SKM-1 treated with dmso at 0.1 percent for 144 hours (cell line): ENCODE measurements around the gene NENF.
"Not testable (repeated sequence)": the region's sequence is repeated elsewhere in the genome, so short reads cannot be mapped to it uniquely, and the experiment has no call there.

ENCODE experiments used
- DNase-seq: peaks from one replicate; lab custom pipeline; 2025; ENCODE audit not compliant: unreplicated experiment; lab: John Stamatoyannopoulos, UW

The NENF gene

DNA sequence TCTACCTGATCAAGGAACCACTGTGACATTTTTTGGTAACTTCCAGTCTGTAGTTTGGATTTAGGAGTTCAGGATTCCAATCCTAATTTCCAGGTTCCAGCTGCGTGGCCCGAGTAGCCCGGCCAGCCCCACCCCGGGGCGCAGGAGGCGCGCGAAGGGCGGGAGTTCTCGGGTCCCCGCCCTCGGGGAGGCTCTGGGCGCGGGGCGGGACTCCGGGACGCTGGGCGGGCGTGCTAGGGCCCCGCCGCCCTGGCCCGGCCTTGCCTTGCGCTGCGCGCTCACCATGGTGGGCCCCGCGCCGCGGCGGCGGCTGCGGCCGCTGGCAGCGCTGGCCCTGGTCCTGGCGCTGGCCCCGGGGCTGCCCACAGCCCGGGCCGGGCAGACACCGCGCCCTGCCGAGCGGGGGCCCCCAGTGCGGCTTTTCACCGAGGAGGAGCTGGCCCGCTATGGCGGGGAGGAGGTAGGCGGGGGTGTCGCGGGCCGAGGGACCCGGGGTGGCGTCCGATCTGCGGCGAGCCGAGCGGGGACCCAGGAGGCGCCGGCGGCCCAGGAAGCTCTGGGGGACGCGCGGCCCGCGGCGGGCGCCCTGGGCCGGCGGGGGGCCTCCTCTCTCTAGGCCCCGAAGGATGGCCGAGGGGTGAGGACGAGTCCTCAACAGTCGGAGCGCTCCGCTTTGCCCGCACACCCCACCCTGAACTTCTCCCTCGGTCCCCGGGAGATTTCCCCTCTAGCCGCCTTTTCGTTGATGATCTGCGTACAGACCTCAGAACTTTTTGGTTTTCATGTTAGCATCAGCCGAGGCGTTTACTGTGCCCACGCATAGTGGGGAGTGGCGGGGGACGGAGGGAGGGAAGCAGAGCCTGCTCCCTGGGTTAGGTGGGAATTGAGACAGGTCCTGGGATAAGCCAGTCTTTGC is at the start of gene NENF:
NENF (plus strand) TSS at position 260 of the 916 bp plus-strand sequence; CDS start at position 284, 24 bp downstream.
- peak; percentile 85 for DNase-seq

DNA sequence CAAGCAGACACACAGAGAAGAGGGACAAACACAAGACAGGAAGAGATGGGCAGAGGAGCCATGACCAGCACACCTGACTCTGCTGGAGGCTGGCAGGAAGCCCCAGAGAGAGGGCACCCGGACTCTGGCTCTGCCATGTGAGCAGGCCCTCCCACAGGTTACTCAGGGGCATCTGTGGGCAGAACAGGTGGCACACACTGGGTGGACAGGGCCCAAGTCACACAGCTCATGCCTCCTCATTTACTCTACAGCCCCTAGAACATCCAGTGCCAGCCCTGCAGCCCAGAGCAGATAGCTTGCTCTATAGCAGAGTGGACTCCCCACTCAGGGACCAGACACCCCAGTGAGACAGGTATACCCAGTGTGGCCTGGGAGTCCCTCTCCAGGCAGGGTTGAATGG is 46.7 kb upstream of the NENF start:
- DNase-seq = no peak

DNA sequence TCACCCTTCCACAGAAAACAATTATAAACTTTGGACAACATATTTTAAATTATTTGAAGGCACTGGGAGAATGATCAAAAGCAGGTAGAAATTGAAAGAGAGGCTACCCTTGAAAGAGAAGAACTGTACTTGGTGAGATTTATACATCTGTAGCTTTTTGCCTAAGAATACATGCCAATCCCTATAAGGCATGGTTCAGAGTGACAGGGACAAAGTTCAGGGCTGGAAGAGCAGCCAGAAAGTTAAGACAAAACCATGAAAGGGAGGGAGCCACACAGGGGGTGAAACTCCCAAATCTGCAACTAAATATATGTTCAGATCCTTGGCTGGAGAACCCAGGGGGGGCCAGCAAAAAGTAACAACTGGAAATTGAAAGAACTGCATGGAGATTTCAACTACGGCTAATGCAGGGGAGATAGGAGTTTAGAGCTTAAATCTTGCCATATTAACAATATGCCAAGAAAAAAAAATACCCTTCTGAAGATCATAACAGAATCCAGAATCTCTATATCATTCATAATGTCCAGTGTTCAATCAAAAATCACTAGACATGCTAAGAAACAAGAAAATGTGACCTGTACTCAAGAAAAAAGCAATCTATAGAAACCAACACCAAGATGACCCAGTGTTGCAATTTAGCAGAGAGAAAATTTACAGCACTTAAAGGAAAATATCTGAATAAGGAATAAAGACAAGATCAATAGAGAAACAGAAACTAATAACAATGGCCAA is 43.6 kb upstream of the NENF start:
- no peak for DNase-seq

DNA sequence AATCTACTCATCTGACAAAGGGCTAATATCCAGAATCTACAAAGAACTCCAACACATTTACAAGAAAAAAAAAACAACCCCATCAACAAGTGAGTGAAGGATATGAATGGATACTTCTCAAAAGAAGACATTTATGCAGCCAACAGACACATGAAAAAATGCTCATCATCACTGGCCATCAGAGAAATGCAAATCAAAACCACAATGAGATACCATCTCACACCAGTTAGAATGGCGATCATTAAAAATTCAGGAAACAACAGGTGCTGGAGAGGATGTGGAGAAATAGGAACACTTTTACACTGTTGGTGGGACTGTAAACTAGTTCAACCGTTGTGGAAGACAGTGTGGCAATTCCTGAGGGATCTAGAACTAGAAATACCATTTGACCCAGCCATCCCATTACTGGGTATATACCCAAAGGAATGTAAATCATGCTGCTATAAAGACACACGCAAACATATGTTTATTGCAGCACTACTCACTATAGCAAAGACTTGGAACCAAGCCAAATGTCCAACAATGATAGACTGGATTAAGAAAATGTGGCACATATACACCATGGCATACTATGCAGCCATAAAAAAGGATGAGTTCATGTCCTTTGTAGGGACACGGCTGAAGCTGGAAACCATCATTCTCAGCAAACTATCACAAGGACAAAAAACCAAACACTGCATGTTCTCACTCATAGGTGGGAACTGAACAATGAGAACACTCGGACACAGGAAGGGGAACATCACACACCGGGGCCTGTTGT is 36.9 kb upstream of the NENF start:
- DNase-seq = not testable (repeated sequence)

DNA sequence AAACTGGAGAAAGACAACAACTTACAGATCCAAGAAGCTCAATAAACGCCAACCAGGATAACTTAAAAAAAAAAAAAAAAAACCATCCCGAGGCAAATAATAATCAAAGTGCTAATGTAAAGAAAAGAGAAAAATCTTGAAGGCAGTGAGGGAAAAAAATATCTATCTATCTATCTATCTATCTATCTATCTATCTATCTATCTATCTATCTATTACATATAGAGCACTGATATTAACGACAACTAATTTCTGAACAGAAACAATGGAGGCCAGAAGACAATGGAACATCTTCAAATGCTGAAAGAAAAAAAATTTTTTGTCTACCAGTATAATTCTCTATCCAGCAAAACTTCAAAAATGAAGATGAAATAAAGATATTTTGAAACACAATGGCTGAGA is 36.1 kb upstream of the NENF start:
- no peak for DNase-seq

DNA sequence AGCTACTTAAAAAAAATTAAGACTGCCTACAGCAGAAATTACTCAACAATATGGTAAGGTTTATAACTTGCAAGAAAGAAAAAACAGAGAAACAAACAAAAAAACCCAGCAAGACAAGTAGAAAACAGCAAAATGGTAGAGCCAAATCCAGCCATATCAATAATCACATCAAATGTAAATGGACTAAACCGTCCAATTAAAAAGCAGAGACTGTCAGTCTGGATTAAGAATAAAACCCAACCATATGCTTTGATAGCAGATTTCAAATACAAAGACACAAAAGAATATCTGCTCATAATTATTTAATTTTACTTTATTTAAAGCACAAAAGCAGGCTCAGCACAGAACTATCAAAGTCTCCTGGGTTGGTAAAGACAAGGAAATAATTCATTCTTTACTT is 35.5 kb upstream of the NENF start:
- no peak for DNase-seq

DNA sequence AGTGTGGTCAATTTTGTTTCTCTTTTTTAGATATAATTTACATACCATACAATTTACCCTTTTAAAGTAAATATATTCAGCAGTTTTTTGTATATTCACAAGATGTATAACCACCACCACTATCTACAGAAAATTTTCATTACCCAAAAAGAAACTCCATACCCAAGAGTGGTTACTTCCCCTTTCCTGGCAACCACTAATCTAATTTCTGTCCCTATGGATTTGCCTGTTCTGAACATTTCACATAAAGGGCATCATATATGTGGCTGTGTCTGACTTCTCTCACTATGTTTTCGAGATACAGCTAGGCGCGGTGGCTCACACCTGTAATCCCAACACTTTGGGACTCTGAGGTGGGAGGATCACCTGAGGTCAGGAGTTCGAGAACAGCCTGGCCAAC is 31.7 kb upstream of the NENF start:
- DNase-seq = no peak

DNA sequence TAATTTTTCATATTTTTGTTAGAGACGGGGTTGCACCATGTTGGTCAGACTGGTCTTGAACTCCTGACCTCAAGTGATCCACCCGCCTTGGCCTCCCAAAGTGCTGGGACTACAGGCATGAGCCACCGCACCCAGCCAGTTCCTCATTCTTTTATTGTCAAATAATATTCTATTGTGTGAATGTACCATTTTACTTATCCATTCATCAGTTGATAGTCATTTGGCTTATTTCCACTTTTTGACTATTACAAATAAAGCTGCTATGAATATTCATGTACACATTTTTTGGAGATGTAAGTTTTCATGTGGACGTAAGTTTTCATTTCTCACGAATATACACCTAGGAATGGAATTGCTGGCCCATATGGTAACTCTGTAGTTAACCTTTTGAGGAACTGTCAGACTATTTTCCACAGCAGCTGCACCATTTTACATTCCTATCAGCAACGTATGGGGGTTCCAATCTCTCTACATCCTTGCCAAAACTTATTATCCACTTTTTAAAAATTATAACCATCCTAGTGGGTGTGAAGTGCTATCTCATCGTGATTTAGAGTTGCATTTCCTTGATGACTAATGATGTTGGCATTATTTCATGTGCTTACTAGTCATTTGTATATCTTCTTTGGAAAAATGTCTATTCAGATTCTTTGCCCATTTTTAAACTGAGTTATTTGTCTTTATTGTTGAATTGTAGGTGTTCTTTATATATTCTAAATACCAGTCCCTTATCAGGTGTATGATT is 30.7 kb upstream of the NENF start:
- no peak for DNase-seq

DNA sequence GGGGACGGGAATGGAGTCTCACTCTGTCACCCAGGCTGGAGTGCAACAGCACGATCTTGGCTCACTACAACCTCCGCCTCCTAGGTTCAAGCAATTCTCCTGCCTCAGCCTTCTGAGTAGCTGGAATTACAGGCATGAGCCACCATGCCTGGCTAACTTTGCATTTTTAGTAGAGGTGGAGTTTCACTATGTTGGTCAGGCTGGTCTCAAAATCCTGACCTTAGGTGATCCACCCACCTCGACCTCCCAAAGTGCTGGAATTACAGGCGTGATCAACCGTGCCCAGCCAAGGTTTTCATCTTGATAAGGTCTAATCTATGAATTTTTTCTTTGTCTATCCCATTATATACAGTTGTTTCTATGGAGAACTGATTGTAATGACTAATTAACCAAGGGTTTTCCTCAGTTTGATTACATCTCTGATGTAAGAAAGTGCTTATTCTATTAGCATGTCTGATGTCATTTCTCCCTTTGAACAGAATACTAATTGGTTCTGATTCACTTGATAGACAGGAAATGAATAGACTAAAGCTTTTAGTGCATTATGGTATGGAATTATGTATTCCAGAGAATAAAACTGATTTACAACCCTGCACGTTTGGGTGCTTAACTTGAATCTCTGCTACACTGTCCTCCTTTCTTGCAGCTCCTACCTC is 29.9 kb upstream of the NENF start:
- no peak for DNase-seq

DNA sequence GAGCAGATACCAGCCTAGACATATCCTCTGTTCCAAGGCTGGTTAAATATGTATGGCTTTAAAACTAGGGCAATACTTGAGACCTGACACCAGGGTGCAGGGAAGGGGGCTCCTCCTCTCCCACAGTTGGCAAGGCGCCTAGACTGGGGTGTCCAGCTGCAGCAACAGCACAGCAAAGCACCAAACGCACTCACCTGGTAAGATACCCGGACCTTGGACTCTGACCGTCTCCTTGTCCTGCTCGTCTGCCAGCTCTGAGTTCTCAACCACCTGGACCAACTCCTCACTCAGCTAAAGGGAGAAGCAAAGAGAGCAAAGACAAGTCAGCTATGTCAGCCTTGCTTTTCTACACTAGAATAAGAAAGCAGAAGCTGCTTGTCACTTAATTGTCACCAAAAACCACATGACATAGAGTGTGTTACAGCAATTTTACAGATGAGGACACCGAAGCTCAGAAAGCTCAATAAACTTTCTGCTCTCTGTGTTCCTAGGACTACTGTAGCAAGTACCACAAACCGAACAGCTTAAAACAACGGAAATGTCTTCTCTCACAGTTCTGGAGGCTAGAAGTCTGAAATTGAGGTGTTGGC is 22.4 kb upstream of the NENF start:
- DNase-seq = no peak

DNA sequence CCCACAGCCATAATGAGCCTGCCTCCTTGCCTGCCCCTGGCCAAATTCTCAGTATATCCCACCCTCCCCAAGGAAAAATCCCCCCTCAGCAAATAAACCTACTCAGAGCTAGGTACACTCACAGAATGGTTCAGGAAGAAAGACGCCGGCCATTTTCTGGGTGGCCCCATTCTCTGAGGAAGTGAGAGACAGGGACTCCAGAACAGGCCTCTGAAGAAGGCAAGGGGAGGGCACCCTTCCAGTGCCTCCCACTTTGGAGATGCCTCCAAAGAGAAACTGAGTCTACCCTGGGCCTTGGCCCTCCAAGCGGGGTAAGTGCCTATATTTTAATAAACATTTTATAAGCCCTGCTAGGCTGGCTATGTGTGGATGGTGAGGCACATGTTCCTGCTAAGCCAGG is 20.3 kb upstream of the NENF start:
- no peak for DNase-seq

DNA sequence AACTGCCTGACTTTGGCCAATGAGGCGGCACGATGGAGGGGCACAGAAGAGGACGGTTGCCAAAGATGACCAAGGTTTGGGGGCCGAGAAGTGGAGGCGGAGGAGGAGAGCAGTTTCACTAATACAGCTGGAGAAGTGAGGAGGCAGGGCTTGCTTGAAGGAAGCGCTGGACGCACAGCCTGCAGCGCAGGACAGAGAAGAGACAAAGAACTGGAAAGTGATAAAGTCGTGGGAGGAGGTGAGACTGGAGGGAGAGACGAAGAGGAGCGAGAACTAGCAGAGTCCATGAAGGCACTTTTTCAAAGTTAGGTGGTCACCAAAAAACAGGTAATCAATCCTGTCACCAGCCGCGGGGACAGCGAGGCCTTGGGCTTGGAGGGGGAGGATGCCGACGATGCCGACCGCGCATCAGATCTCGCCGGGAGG is 18.8 kb upstream of the NENF start:
- no peak for DNase-seq

DNA sequence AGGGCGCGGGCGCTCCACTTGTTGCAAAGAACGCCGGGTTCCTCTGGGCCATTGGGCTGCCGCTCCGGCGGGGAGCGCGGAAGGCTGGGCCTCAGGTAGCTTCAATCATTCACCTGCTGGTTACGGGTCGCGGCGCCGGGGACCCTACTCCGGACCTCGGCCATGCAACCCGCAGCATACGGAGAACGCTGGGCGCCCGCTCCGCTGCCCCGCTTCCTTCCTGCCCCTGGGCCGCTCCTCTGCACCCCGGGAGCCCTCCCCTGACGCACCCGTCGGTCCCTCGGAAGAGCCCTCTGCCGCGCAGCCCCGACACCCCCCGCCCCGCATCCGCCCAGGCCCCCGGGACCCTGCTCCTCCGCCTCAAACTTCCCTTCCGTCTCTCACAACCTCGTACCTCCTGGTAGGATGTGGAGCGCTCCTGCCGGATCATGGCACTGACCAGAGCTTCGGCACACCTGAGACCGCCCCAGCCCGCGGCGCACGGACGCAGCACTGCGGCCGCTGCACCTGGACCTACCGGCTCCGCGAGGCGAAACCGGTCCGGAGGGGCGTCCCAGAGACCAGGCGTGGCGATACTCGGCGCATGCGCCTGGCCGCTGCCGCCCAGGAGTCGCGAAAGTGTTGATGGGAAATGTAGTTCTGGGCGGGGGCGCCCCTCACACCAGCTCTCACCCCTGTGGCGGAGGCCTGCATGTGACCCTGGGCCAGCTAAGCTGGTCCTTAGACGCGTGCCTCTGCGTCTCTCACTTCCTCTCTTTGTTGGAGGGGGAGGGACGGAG is 18.2 kb upstream of the NENF start, which contains the start of gene PACC1:
PACC1 (minus strand) TSS at position 559 of the 779 bp plus-strand sequence; CDS start at position 430, 129 bp downstream.
- peak; percentile 100 for DNase-seq

DNA sequence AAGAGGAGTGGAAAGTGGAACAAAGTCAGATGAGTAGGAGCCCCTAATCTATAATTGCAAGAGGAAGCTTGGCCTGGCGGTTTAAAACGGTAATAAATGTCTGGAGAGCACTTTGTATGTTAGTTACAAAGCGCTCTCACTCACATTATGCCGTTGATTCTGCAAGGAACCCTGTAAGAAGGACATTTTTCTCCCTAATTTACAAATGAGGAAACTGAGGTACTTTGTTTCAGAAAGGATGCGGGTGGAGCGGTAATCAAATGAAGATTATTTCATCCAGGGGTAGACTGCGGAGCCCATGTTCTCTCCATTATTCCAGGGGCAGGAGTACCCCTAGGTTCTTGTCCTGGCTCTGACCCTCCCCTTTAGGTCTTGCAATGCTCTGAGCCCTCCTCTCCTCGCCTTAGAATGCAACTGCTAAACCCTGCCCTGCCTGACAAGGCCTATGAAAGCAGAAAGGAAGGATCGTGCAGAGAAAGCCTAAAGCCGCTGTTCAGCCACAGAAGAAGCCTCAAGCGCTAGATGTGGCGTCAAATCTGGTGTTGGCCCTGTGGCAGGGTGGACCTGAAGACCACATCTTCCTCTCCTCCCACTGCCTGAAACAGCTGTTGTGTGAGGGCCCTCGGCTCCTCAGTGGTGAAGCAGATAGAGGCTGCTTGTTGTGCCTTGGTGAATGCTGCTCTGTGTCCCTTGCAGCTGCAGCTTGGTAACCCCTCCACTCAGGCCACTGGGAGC is 17.4 kb upstream of the NENF start:
- peak; percentile 68 for DNase-seq

DNA sequence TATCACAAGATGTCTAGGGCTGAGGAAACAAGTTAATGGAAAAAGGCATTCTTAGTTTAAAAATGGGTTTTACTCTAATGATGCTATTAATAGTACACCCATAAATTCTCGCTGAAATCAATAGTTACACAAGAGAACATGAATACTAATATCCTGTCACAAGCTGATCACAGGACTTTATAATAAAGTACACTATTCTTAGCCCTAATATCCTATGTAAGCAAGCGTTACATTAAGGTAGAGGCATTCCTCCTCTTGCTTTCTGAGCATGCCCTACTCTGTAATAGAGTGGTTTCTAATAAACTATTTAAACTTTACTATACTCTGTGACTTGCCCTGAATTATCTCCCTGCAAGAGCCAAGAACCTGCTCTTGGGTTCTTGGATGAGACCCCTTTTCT is 11.6 kb upstream of the NENF start:
- no peak for DNase-seq

DNA sequence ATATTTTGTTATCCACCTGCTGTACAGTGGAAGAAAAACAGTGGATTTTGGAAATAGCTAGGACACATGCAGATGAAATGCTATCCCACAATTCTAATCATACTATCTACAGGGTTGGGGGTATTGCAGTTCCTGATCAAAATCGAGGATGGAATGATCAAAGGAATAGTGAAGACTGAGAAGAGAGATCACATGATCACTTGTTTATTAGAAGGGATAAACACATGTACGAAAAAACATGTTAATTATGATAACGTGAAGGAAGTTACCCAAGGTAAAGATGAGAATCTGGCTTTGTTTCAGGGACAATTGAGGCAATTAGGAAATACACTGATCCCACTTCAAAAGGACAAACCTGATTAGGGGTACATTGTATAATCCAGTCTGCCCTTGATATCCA is 8.8 kb upstream of the NENF start:
- no peak for DNase-seq

DNA sequence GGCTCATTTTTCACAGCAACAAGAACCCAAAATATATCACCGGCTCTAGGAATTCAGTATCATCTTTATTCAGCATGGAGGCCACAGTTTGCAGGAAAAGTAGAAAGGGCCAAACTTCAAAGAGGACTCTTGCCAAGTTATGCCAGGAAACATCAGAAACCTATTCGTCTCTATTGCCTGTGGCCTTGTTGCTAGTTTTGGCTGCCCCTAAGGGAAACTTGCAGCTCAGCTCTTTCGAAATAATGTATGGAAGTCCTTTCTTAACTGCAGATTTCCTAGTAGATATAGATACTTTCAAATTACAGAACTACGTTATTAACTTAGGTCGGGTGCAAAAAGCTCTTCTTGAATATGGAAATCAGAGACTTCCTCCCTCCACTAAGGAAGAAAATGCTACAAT is 4.2 kb upstream of the NENF start:
- peak; percentile 14 for DNase-seq

DNA sequence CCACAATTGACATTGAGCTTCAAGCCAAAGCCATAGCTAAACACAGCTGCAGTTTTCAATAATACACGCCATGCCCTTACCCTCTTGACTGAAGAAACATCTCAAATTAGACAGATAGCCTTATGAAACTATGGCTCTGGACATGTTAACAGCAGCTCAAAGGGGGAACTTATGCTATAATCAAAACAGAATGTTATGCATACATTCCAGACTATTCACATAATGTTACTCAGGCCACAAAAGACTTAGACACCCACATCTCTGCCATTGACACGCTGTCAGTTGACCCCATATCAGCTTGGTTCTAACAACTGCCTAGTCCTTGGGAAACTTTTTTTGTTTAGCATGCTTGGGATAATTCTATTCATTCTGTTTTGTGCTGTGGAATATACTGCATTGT is 2.3 kb upstream of the NENF start:
- no peak for DNase-seq
